Measurements from ENCODE around the gene KIF26B.

Gene KIF26B

GRCh38 chr1:245131026-245131393 is 23.8 kb upstream of the KIF26B start:
- no peak for DNase-seq (ENCODE audit: extremely low read depth in 1 of 2, low read depth in 1 of 2)

- DNase-seq (ENCODE audit: extremely low read depth in 1 of 2, low read depth in 1 of 2): no peak
Observed at GRCh38 chr1:245132771-245133170, 22.0 kb upstream of the KIF26B start.

GRCh38 chr1:245133995-245134715 is 20.6 kb upstream of the KIF26B start:
- DNase-seq (ENCODE audit: extremely low read depth in 1 of 2, low read depth in 1 of 2): no peak

GRCh38 chr1:245142171-245142798 is 12.5 kb upstream of the KIF26B start:
- DNase-seq (ENCODE audit: extremely low read depth in 1 of 2, low read depth in 1 of 2): no peak

- no peak for DNase-seq (ENCODE audit: extremely low read depth in 1 of 2, low read depth in 1 of 2)
Observed at GRCh38 chr1:245142976-245143375, 11.8 kb upstream of the KIF26B start.

- DNase-seq (ENCODE audit: extremely low read depth in 1 of 2, low read depth in 1 of 2): no peak
Observed at GRCh38 chr1:245143849-245144248, 10.9 kb upstream of the KIF26B start.

- no peak for DNase-seq (ENCODE audit: extremely low read depth in 1 of 2, low read depth in 1 of 2)
Observed at GRCh38 chr1:245148069-245148468, 6.7 kb upstream of the KIF26B start.

GRCh38 chr1:245148861-245149260 is 5.9 kb upstream of the KIF26B start:
- DNase-seq (ENCODE audit: extremely low read depth in 1 of 2, low read depth in 1 of 2): no peak

GRCh38 chr1:245153081-245153551 is 1.7 kb upstream of the KIF26B start:
- DNase-seq (ENCODE audit: extremely low read depth in 1 of 2, low read depth in 1 of 2): peak; percentile 19 to 32

GRCh38 chr1:245153552-245154428 is 995 bp upstream of the KIF26B start:
- no peak for DNase-seq (ENCODE audit: extremely low read depth in 1 of 2, low read depth in 1 of 2)

- DNase-seq (ENCODE audit: extremely low read depth in 1 of 2, low read depth in 1 of 2): no peak
Observed at GRCh38 chr1:245155272-245156040, 671 bp downstream of the KIF26B start.

GRCh38 chr1:245156041-245156735 is 1.4 kb downstream of the KIF26B start:
- DNase-seq (ENCODE audit: extremely low read depth in 1 of 2, low read depth in 1 of 2): peak; percentile 44 to 47

GRCh38 chr1:245156736-245157505 is 2.1 kb downstream of the KIF26B start:
- no peak for DNase-seq (ENCODE audit: extremely low read depth in 1 of 2, low read depth in 1 of 2)

- no peak for DNase-seq (ENCODE audit: extremely low read depth in 1 of 2, low read depth in 1 of 2)
Observed at GRCh38 chr1:245158913-245159312, 4.1 kb downstream of the KIF26B start.

GRCh38 chr1:245160288-245160687 is 5.5 kb downstream of the KIF26B start:
- no peak for DNase-seq (ENCODE audit: extremely low read depth in 1 of 2, low read depth in 1 of 2)

- no peak for DNase-seq (ENCODE audit: extremely low read depth in 1 of 2, low read depth in 1 of 2)
Observed at GRCh38 chr1:245160741-245161400, 6.1 kb downstream of the KIF26B start.

- DNase-seq (ENCODE audit: extremely low read depth in 1 of 2, low read depth in 1 of 2): no peak
Observed at GRCh38 chr1:245161866-245162265, 7.1 kb downstream of the KIF26B start.

GRCh38 chr1:245166471-245166885 is 11.7 kb downstream of the KIF26B start:
- no peak for DNase-seq (ENCODE audit: extremely low read depth in 1 of 2, low read depth in 1 of 2)

- DNase-seq (ENCODE audit: extremely low read depth in 1 of 2, low read depth in 1 of 2): no peak
Observed at GRCh38 chr1:245168086-245168485, 13.3 kb downstream of the KIF26B start.

Data from activated CD8-positive, alpha-beta memory T cell treated with anti-CD3 and anti-CD28 coated beads for 1 hour (primary cell).